ENCODE results near the gene SAMHD1.

GRCh38 chr20:36917943-36918342 is 33.6 kb downstream of the SAMHD1 start:
- TF ChIP-seq CTCF (conservative IDR thresholded peaks at IDR 0.05 in 1 of 2, IDR thresholded peaks at IDR 0.05 in 1 of 2; ENCODE audit: low read depth in 1 of 2, low read length in 2 of 2) (no peak), EZH2 (IDR thresholded peaks at IDR 0.05; ENCODE audit: low read length, missing control alignments) (no peak)

Measured in fibroblast of lung (primary cell).